CD4-positive, alpha-beta T cell (primary cell): Measurements from ENCODE around the gene ARID1A. TPM values are rescaled to one million over a fixed set of nuclear protein-coding genes. Genes with fewer than 3 reads are reported as not detected.
A peak's percentile ranks its signal among the peaks of the same experiment; 100 is the strongest.

Source experiments
- ATAC-seq: fragments of 200-7000 bp; cut with Tn5 transposase; one replicate; pipeline ENCODE4 v1.10.0; 2022; ENCODE audit warnings: mild to moderate bottlenecking; ENCODE audit not compliant: poor library complexity
- CTCF ChIA-PET: fragments of 350-600 bp; sonication (Branson Sonifier 250); formaldehyde crosslinking; loops from one replicate; lab custom pipeline; 2021; ENCODE audit warnings: antibody characterized with exemption, inconsistent platforms; lab: Charles Lee
- POLR2A ChIA-PET: fragments of 350-600 bp; sonication (Branson Sonifier 250); formaldehyde crosslinking; loops from one replicate; lab custom pipeline; 2021; ENCODE audit warnings: antibody characterized with exemption, inconsistent platforms; lab: Charles Lee
- DNase-seq, 14 experiments: peaks; one replicate each; pipeline ENCODE4 v3.0.0-alpha.2; 2013 to 2020; ENCODE audit warnings: mixed read lengths in 2 of 14
- H3K27ac ChIP-seq, 2 donors: one replicate each; pipeline versions ENCODE4 v1.5.1 to v1.7.0; 2013; ENCODE audit warnings: low read length in 2 of 2, low read depth in 1 of 2, mild to moderate bottlenecking in 1 of 2
- H3K27me3 ChIP-seq, 2 experiments: 1 replicate in 1 of 2; 2 replicates in 1 of 2; pipeline versions ENCODE4 v1.6.1 to v1.7.0; 2013; ENCODE audit warnings: low read length in 2 of 2, control low read depth in 1 of 2, mild to moderate bottlenecking in 1 of 2, moderate library complexity in 1 of 2; ENCODE audit not compliant: insufficient read depth in 2 of 2, control insufficient read depth in 1 of 2
- H3K36me3 ChIP-seq: one replicate; pipeline ENCODE4 v1.6.1; 2013; ENCODE audit warnings: low read length, control low read depth; ENCODE audit not compliant: insufficient read depth
- H3K4me1 ChIP-seq: one replicate; pipeline ENCODE4 v1.6.1; 2013; ENCODE audit warnings: low read length, control low read depth; ENCODE audit not compliant: insufficient read depth
- H3K4me3 ChIP-seq: one replicate; pipeline ENCODE4 v1.5.1; 2013; ENCODE audit warnings: mild to moderate bottlenecking, low read length, moderate library complexity
- H3K9me3 ChIP-seq, 2 experiments: 1 replicate in 1 of 2; 2 replicates in 1 of 2; pipeline versions ENCODE4 v1.6.1 to v1.7.0; 2013; ENCODE audit warnings: low read length in 2 of 2, mild to moderate bottlenecking in 2 of 2, control low read depth in 1 of 2, moderate library complexity in 1 of 2; ENCODE audit not compliant: control insufficient read depth in 1 of 2, insufficient read depth in 1 of 2
- H3K27ac Mint-ChIP-seq: one replicate; pipeline ENCODE4 v1.8.0; 2020; ENCODE audit warnings: mixed read lengths
- H3K27me3 Mint-ChIP-seq: one replicate; pipeline ENCODE4 v1.8.0; 2021; ENCODE audit warnings: mixed read lengths
- H3K36me3 Mint-ChIP-seq: one replicate; pipeline ENCODE4 v1.8.0; 2021; ENCODE audit warnings: low read depth, mixed read lengths
- H3K4me1 Mint-ChIP-seq: one replicate; pipeline ENCODE4 v1.8.0; 2021; ENCODE audit warnings: low read depth, mixed read lengths
- H3K4me3 Mint-ChIP-seq: one replicate; pipeline ENCODE4 v1.8.0; 2020; ENCODE audit warnings: mild to moderate bottlenecking, mixed read lengths
- H3K9me3 Mint-ChIP-seq: one replicate; pipeline ENCODE4 v1.8.0; 2020; ENCODE audit warnings: mixed read lengths
- intact Hi-C, 2 experiments: fragments of 100-400 bp; cut with DNase I in 1 of 2; cut with micrococcal nuclease in 1 of 2; formaldehyde crosslinking; loops; one replicate each; pipeline versions ENCODE4 v1.15.1 to v1.9.0; 2023 to 2025; cut with DNase I, micrococcal nuclease
- total RNA-seq, 174 experiments: library from RNA in 2 of 174; stranded (reverse) in 2 of 174; gene quantifications; one replicate each; pipeline ENCODE4 v1.2.3 and lab custom pipeline; 2021 to 2026
- TF ChIP-seq, protein P1 (sequence below): fragments of 200-600 bp; IDR thresholded peaks from one replicate; pipeline ENCODE4 v1.8.0; 2022; ENCODE audit warnings: antibody characterized with exemption, mild to moderate bottlenecking

Gene ARID1A
- total RNA-seq, 2 experiments from 2014 or later: 102 to 103 TPM

DNA sequence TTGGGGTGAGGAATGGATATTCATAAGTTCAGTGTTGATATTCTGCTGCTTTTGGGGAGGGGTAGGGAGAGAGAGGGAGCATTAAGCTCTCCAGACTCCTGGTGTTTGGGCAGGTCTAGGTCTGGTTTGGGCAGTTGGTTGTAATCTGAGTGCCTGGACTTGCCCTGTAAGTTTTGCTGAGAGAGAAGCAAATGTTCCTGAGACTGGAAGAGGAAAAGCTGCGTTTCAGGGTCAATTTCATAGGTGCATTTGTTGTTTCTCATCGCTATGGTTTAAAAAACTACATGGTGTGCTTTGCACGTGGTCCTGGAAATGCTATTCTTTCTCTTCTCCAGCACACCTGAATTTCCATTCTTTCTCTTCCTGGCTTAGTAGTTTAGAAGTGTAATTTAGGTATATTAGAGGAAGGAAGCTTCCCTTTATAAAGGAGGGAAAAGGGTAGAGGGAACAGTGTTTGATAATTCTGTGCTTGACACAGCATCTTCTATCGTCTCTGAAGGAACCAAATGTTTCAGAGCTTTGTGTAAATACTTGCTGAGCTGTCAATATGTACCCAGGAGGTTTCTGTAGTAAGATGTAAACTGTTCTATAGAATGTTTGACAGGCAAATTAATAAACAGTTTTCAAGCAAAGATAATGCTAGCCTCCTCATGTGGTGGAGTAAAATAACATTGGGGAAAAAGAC lies 6.3 kb downstream of the ARID1A start:
- H3K4me3 ChIP-seq: no peak overlapping the region
- peaks cover 26% of the 10 kb centered on the region for H3K36me3 ChIP-seq
- no peaks in the 10 kb centered on the region for H3K9me3 ChIP-seq
- H3K4me1 ChIP-seq: peaks cover 61% of the 10 kb centered on the region
- Mint-ChIP-seq H3K27ac (no peak overlapping the region), H3K9me3 (no peaks in the 10 kb centered on the region), H3K4me1 (peaks cover 18% of the 10 kb centered on the region), H3K27me3 (no peaks in the 10 kb centered on the region), H3K4me3 (no peak overlapping the region), H3K36me3 (peaks cover 30% of the 10 kb centered on the region)
- DNase-seq: no peak
- no peaks in the 10 kb centered on the region for H3K27me3 ChIP-seq
- CTCF ChIA-PET: interaction anchor here (1.0 to 1.7 kb wide), 5 partner anchors 9 to 100 kb away, joined by 4 to 6 read pairs (median 4); no protein-coding TSS in a partner anchor
- peak overlapping the region in 1 of 2 donors; percentile 1 for H3K27ac ChIP-seq
- POLR2A ChIA-PET: interaction anchor here (0.7 to 13.4 kb wide), 8 partner anchors 10 to 124 kb away, joined by 3 to 202 read pairs (median 5); no protein-coding TSS in a partner anchor
- intact Hi-C loops: no loop called here
- TF ChIP-seq, protein P1, sequence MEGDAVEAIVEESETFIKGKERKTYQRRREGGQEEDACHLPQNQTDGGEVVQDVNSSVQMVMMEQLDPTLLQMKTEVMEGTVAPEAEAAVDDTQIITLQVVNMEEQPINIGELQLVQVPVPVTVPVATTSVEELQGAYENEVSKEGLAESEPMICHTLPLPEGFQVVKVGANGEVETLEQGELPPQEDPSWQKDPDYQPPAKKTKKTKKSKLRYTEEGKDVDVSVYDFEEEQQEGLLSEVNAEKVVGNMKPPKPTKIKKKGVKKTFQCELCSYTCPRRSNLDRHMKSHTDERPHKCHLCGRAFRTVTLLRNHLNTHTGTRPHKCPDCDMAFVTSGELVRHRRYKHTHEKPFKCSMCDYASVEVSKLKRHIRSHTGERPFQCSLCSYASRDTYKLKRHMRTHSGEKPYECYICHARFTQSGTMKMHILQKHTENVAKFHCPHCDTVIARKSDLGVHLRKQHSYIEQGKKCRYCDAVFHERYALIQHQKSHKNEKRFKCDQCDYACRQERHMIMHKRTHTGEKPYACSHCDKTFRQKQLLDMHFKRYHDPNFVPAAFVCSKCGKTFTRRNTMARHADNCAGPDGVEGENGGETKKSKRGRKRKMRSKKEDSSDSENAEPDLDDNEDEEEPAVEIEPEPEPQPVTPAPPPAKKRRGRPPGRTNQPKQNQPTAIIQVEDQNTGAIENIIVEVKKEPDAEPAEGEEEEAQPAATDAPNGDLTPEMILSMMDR: no peak
- ATAC-seq: no peak

DNA sequence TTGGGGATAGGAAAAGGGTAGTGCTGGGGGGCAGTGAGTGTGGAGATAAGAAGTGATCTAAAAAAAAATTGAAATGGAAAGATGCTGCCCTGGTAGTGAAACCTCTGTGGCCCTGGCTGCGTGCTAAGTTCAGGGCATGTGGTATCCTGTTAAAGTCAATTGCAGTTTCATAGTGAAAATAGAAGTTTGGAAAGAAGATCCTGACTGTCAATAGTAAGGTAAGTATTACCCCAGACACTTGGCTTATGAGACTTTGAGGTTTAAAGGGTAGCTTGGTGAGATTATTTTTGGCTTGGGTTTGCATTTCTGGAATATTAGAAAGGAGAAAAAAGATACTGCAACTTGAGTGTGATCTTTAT lies 6.8 kb downstream of the ARID1A start:
- no peaks in the 10 kb centered on the region for H3K27me3 Mint-ChIP-seq
- no peaks in the 10 kb centered on the region for H3K9me3 Mint-ChIP-seq
- Histone ChIP-seq H3K4me3 (no peak overlapping the region), H3K9me3 (no peaks in the 10 kb centered on the region), H3K27ac (peak overlapping the region in 1 of 2 donors; percentile 1), H3K4me1 (peaks cover 66% of the 10 kb centered on the region), H3K27me3 (no peaks in the 10 kb centered on the region), H3K36me3 (peaks cover 28% of the 10 kb centered on the region)
- no peak for ATAC-seq
- CTCF ChIA-PET: interaction anchor here (1.0 to 1.6 kb wide), 3 partner anchors 23 to 86 kb away, joined by 3 to 4 read pairs (median 4); partner anchors contain the start of gene PIGV
- DNase-seq: no peak
- no peak overlapping the region for H3K4me3 Mint-ChIP-seq
- no peak overlapping the region for H3K27ac Mint-ChIP-seq
- intact Hi-C loops: no loop called here
- peaks cover 34% of the 10 kb centered on the region for H3K36me3 Mint-ChIP-seq
- TF ChIP-seq, protein P1: no peak
- H3K4me1 Mint-ChIP-seq: peaks cover 22% of the 10 kb centered on the region
- POLR2A ChIA-PET: interaction anchor here (1.4 to 13.4 kb wide), 7 partner anchors 10 to 85 kb away, joined by 3 to 202 read pairs (median 6); partner anchors contain the start of gene PIGV

DNA sequence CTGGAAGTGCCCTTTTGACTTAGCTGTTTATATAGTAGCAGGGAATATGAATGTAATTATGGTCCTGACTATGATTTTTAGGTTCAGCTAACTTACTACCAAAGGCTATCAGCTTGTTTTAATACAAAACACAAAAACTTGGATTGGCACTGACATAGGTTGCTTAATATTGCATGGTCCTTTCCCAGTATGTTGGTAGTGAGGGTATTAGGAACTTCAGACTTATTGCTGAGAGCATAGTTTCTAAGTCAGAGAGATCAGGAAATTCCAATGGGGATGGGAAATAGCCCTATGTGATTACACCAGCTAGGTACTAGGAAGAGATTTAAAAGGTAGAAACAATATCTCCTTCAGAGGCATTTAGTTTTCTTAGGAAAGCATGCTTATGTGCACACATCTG lies 7.7 kb downstream of the ARID1A start:
- H3K27ac Mint-ChIP-seq: no peak overlapping the region
- peaks cover 71% of the 10 kb centered on the region for H3K4me1 ChIP-seq
- H3K4me3 Mint-ChIP-seq: no peak overlapping the region

More for the DNA sequence above, 7.7 kb downstream of the ARID1A start:
- Mint-ChIP-seq H3K36me3 (peaks cover 39% of the 10 kb centered on the region), H3K27me3 (no peaks in the 10 kb centered on the region), H3K9me3 (no peaks in the 10 kb centered on the region), H3K4me1 (peaks cover 27% of the 10 kb centered on the region)
- CTCF ChIA-PET: interaction anchor here (0.8 to 1.7 kb wide), 7 partner anchors 11 to 87 kb away, joined by 3 to 7 read pairs (median 3); partner anchors contain the start of gene PIGV
- Histone ChIP-seq H3K9me3 (no peaks in the 10 kb centered on the region), H3K36me3 (peaks cover 32% of the 10 kb centered on the region), H3K4me3 (no peak overlapping the region), H3K27me3 (no peaks in the 10 kb centered on the region), H3K27ac (no peak overlapping the region)
- ATAC-seq: no peak
- TF ChIP-seq, protein P1: no peak
- intact Hi-C loops: no loop called here
- POLR2A ChIA-PET: interaction anchor here (0.6 to 13.4 kb wide), 8 partner anchors 10 to 166 kb away, joined by 3 to 202 read pairs (median 4); partner anchors contain the start of gene PIGV
- DNase-seq: no peak
